Parathyroid adenoma (tissue), 2 donors: Measurements from ENCODE around the gene WDR37.
"Not testable (repeated sequence)": the region's sequence is repeated elsewhere in the genome, so short reads cannot be mapped to it uniquely, and the experiment has no call there.

Source experiments
- H2AFZ ChIP-seq: fragments of 300-600 bp; sonication (generic); one replicate; pipeline ENCODE4 v1.7.0; 2017; ENCODE audit warnings: antibody characterized with exemption, mild to moderate bottlenecking
- H3K27ac ChIP-seq: fragments of 300-600 bp; sonication (generic); one replicate; pipeline ENCODE4 v1.7.0; 2017
- H3K27me3 ChIP-seq: fragments of 300-600 bp; sonication (generic); one replicate; pipeline ENCODE4 v1.7.0; 2017; ENCODE audit warnings: low read length; ENCODE audit not compliant: control insufficient read depth, insufficient read depth
- H3K36me3 ChIP-seq: fragments of 300-600 bp; sonication (generic); one replicate; pipeline ENCODE4 v1.7.0; 2017; ENCODE audit warnings: low read length; ENCODE audit not compliant: control insufficient read depth, insufficient read depth
- H3K4me1 ChIP-seq: fragments of 300-600 bp; sonication (generic); one replicate; pipeline ENCODE4 v1.7.0; 2017; ENCODE audit warnings: control low read depth
- H3K4me2 ChIP-seq: fragments of 300-600 bp; sonication (generic); one replicate; pipeline ENCODE4 v1.7.0; 2017; ENCODE audit warnings: low read length
- H3K4me3 ChIP-seq: fragments of 300-600 bp; sonication (generic); one replicate; pipeline ENCODE4 v1.7.0; 2017; ENCODE audit warnings: low read depth, low read length
- H3K79me2 ChIP-seq: fragments of 300-600 bp; sonication (generic); one replicate; pipeline ENCODE4 v1.7.0; 2017; ENCODE audit warnings: control low read depth
- H3K9ac ChIP-seq: fragments of 300-600 bp; sonication (generic); one replicate; pipeline ENCODE4 v1.7.0; 2017; ENCODE audit warnings: mild to moderate bottlenecking
- H3K9me3 ChIP-seq: fragments of 300-600 bp; sonication (generic); one replicate; pipeline ENCODE4 v1.7.0; 2017; ENCODE audit warnings: low read length; ENCODE audit not compliant: control insufficient read depth
- CTCF ChIP-seq: fragments of 300-600 bp; sonication (generic); IDR thresholded peaks from one replicate; pipeline ENCODE4 v1.7.0; 2017; ENCODE audit warnings: antibody characterized with exemption, mild to moderate bottlenecking
- donor health status: primary hyperparathyroidism.

WDR37 gene

GRCh38 chr10:1117651-1118050, 61.5 kb downstream of the WDR37 start:
- Histone ChIP-seq H3K27ac (no peak overlapping the region), H3K36me3 (no peaks in the 10 kb centered on the region), H3K27me3 (no peaks in the 10 kb centered on the region), H3K9me3 (no peaks in the 10 kb centered on the region), H3K4me2 (no peak overlapping the region), H3K9ac (no peak overlapping the region), H3K4me3 (no peak overlapping the region), H2AFZ (no peak overlapping the region), H3K79me2 (peaks cover 2% of the 10 kb centered on the region), H3K4me1 (peaks cover 2% of the 10 kb centered on the region)
- no peak for TF ChIP-seq CTCF

- not testable (repeated sequence) for H3K4me3 ChIP-seq, H3K9me3 ChIP-seq, H3K36me3 ChIP-seq, H3K27ac ChIP-seq, H3K79me2 ChIP-seq, H2AFZ ChIP-seq, H3K4me1 ChIP-seq, H3K4me2 ChIP-seq, H3K9ac ChIP-seq, H3K27me3 ChIP-seq
These were observed 62.1 kb downstream of the WDR37 start for GRCh38 chr10:1118318-1118717.

- no peak for TF ChIP-seq CTCF
- Histone ChIP-seq H3K36me3 (no peaks in the 10 kb centered on the region), H3K79me2 (peaks cover 2% of the 10 kb centered on the region), H3K4me1 (peaks cover 2% of the 10 kb centered on the region), H3K4me2 (no peak overlapping the region), H3K27ac (no peak overlapping the region), H2AFZ (no peak overlapping the region), H3K9me3 (no peaks in the 10 kb centered on the region), H3K4me3 (no peak overlapping the region), H3K27me3 (no peaks in the 10 kb centered on the region), H3K9ac (no peak overlapping the region)
These were observed 62.8 kb downstream of the WDR37 start for GRCh38 chr10:1119027-1119426.

GRCh38 chr10:1119501-1119900, 63.3 kb downstream of the WDR37 start:
- Histone ChIP-seq H2AFZ (no peak overlapping the region), H3K79me2 (peaks cover 2% of the 10 kb centered on the region), H3K9ac (no peak overlapping the region), H3K4me2 (no peak overlapping the region), H3K9me3 (no peaks in the 10 kb centered on the region), H3K27me3 (no peaks in the 10 kb centered on the region), H3K4me1 (peaks cover 2% of the 10 kb centered on the region), H3K36me3 (no peaks in the 10 kb centered on the region), H3K4me3 (no peak overlapping the region), H3K27ac (no peak overlapping the region)
- TF ChIP-seq CTCF = no peak

GRCh38 chr10:1120306-1120705, 64.1 kb downstream of the WDR37 start:
- H2AFZ ChIP-seq = no peak overlapping the region
- no peak overlapping the region for H3K4me2 ChIP-seq
- H3K79me2 ChIP-seq = peaks cover 2% of the 10 kb centered on the region
- no peak for TF ChIP-seq CTCF
- no peak overlapping the region for H3K4me3 ChIP-seq
- H3K4me1 ChIP-seq = peaks cover 2% of the 10 kb centered on the region
- H3K36me3 ChIP-seq = no peaks in the 10 kb centered on the region
- no peaks in the 10 kb centered on the region for H3K9me3 ChIP-seq
- H3K27ac ChIP-seq = no peak overlapping the region
- H3K27me3 ChIP-seq = no peaks in the 10 kb centered on the region
- H3K9ac ChIP-seq = no peak overlapping the region
